ENCODE results near the gene TMEM30B. TPM values are rescaled to one million over a fixed set of nuclear protein-coding genes. Genes with fewer than 3 reads are reported as not detected.

Gene TMEM30B
- total and polyA plus RNA-seq, 2 of the 4 experiments (the other 2 are of a cell fraction), result 0.03 TPM; not detected in 1

DNA sequence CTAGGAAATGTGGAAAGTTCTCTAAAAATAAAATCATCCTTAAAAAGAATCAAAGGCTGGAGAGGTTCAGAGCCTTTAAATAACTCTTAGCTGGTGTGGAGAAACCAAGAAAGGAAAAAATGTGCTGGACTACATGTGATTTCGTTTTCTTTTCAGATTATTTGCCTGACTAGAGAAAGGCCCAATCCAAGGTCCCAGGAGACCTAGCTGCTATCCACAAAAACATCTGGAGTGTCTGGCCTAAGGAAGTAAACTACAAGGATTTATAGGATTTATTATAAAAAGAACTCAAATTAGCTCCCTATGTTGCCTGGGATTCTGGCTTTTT, 774 bp upstream of the TMEM30B start:
- CTCF ChIA-PET, result interaction anchor here (0.6 to 0.9 kb wide), 4 partner anchors 12 to 1750 kb away, joined by 3 to 5 read pairs (median 4); no protein-coding TSS in a partner anchor
- DNase-seq (no peak), ATAC-seq (ENCODE audit: low read depth) (no peak)
- in situ Hi-C loops (cut with MboI; ENCODE audit: low sequenced_read_pairs), result loop anchor here (10.0 kb wide), 1 partner anchor 937 kb away; no protein-coding TSS in a partner anchor
- H2AFZ ChIP-seq (replicated peaks; ENCODE audit: low read length, poor library complexity), result no peak overlapping the region
- no CpG with 5 or more reads among the region's 1 CpG for WGBS, 2 experiments (ENCODE audit: extremely low coverage in 2 of 2, insufficient read length in 1 of 2)
- no peaks in the 10 kb centered on the region for H4K20me1 ChIP-seq (ENCODE audit: insufficient read depth, low read length)
- TF ChIP-seq CEBPB (IDR thresholded peaks at IDR 0.05; ENCODE audit: low read depth, low read length) (no peak), SMC3 (IDR thresholded peaks at IDR 0.05; ENCODE audit: low read depth, low read length) (no peak), RCOR1 (IDR thresholded peaks at IDR 0.05; ENCODE audit: insufficient replicate concordance, low read length) (no peak), RFX5 (IDR thresholded peaks at IDR 0.05; ENCODE audit: low read depth, low read length) (no peak), MXI1 (IDR thresholded peaks at IDR 0.05; ENCODE audit: borderline replicate concordance, low read depth, low read length) (no peak), MAFK (IDR thresholded peaks at IDR 0.05; ENCODE audit: low read depth, low read length) (no peak), POLR2A (IDR thresholded peaks at IDR 0.05; ENCODE audit: low read depth, low read length) (no peak), BHLHE40 (IDR thresholded peaks at IDR 0.05; ENCODE audit: low read depth, low read length) (no peak), FOS (IDR thresholded peaks at IDR 0.05; ENCODE audit: low read depth, low read length) (no peak), CHD1 (IDR thresholded peaks at IDR 0.05; ENCODE audit: low read depth, low read length) (no peak), NFE2L2 (IDR thresholded peaks at IDR 0.05; ENCODE audit: low read depth, low read length) (no peak), RAD21 (IDR thresholded peaks at IDR 0.05; ENCODE audit: low read length) (no peak), MAZ (IDR thresholded peaks at IDR 0.05; ENCODE audit: borderline replicate concordance, low read depth, low read length) (no peak)
- TF ChIP-seq, protein P1, sequence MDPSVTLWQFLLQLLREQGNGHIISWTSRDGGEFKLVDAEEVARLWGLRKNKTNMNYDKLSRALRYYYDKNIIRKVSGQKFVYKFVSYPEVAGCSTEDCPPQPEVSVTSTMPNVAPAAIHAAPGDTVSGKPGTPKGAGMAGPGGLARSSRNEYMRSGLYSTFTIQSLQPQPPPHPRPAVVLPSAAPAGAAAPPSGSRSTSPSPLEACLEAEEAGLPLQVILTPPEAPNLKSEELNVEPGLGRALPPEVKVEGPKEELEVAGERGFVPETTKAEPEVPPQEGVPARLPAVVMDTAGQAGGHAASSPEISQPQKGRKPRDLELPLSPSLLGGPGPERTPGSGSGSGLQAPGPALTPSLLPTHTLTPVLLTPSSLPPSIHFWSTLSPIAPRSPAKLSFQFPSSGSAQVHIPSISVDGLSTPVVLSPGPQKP (IDR thresholded peaks at IDR 0.05; ENCODE audit: borderline replicate concordance, low read depth, low read length), result no peak
- TF ChIP-seq, protein P2, sequence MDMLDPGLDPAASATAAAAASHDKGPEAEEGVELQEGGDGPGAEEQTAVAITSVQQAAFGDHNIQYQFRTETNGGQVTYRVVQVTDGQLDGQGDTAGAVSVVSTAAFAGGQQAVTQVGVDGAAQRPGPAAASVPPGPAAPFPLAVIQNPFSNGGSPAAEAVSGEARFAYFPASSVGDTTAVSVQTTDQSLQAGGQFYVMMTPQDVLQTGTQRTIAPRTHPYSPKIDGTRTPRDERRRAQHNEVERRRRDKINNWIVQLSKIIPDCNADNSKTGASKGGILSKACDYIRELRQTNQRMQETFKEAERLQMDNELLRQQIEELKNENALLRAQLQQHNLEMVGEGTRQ (IDR thresholded peaks at IDR 0.05; ENCODE audit: low read depth, low read length), result no peak
- TF ChIP-seq, protein P3, sequence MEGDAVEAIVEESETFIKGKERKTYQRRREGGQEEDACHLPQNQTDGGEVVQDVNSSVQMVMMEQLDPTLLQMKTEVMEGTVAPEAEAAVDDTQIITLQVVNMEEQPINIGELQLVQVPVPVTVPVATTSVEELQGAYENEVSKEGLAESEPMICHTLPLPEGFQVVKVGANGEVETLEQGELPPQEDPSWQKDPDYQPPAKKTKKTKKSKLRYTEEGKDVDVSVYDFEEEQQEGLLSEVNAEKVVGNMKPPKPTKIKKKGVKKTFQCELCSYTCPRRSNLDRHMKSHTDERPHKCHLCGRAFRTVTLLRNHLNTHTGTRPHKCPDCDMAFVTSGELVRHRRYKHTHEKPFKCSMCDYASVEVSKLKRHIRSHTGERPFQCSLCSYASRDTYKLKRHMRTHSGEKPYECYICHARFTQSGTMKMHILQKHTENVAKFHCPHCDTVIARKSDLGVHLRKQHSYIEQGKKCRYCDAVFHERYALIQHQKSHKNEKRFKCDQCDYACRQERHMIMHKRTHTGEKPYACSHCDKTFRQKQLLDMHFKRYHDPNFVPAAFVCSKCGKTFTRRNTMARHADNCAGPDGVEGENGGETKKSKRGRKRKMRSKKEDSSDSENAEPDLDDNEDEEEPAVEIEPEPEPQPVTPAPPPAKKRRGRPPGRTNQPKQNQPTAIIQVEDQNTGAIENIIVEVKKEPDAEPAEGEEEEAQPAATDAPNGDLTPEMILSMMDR (conservative IDR thresholded peaks at IDR 0.05; ENCODE audit: low read depth, low read length), result no peak
- no peak overlapping the region for H2BK5ac ChIP-seq (ENCODE audit: low read depth, low read length, poor library complexity, severe bottlenecking)
- no peaks in the 10 kb centered on the region for H3K36me3 ChIP-seq (ENCODE audit: control insufficient read depth, insufficient read depth, low read length)
- no peak overlapping the region for H2BK15ac ChIP-seq (ENCODE audit: low read depth, low read length)
- no peak overlapping the region for H3K18ac ChIP-seq (ENCODE audit: low read depth, low read length)
- H3K56ac ChIP-seq (ENCODE audit: extremely low read depth, insufficient read depth, low read length), result no peak overlapping the region
- no peaks in the 10 kb centered on the region for H3K4me1 ChIP-seq (ENCODE audit: control insufficient read depth, insufficient read depth, low read length)
- H4K5ac ChIP-seq (ENCODE audit: low read depth, low read length), result no peak overlapping the region
- no peak overlapping the region for H3K23ac ChIP-seq (ENCODE audit: low read depth, low read length)
- H3K9me1 ChIP-seq (ENCODE audit: insufficient read depth, low read length), result no peaks in the 10 kb centered on the region
- no peak overlapping the region for H2BK120ac ChIP-seq (ENCODE audit: low read depth, low read length)
- no peak overlapping the region for H3K4me3 ChIP-seq (ENCODE audit: insufficient read depth, low read depth, low read length)
- H3K9me3 ChIP-seq (ENCODE audit: control insufficient read depth, insufficient read depth, low read length), result peaks cover 8% of the 10 kb centered on the region; the same call in 1 of the 2 replicates
- no peak overlapping the region for H3K4ac ChIP-seq (ENCODE audit: low read depth, low read length)
- POLR2A ChIA-PET (ENCODE audit: unreplicated experiment), result interaction anchor here (0.6 to 0.8 kb wide), 3 partner anchors 38 to 315 kb away, joined by 4 to 14 read pairs (median 8); partner anchors contain the start of gene SLC38A6
- no peak overlapping the region for H4K91ac ChIP-seq (ENCODE audit: insufficient read depth, low read depth, low read length)
- dilution Hi-C loops (cut with HindIII; ENCODE audit: low sequenced_read_pairs, unreplicated experiment), result no loop called here
- H2BK20ac ChIP-seq (ENCODE audit: low read depth, low read length), result no peak overlapping the region
- H3K9ac ChIP-seq (ENCODE audit: low read depth, low read length), result no peak overlapping the region
- no peak overlapping the region for H4K8ac ChIP-seq (ENCODE audit: low read depth in 2 of 2, low read length in 2 of 2)
- H3K14ac ChIP-seq (replicated peaks; ENCODE audit: low read depth, low read length), result no peak overlapping the region
- H2AK9ac ChIP-seq (replicated peaks; ENCODE audit: low read depth, low read length, poor library complexity), result no peak overlapping the region
- H3K4me2 ChIP-seq (ENCODE audit: low read depth, low read length), result no peak overlapping the region
- BruUV-seq (replicated peaks), result no TSS peak
- H3K27me3 ChIP-seq (ENCODE audit: control insufficient read depth, insufficient read depth, low read length), result peaks cover 25% of the 10 kb centered on the region
- intact Hi-C loops (cut with micrococcal nuclease), result no loop called here
- no peak overlapping the region for H2AK5ac ChIP-seq (ENCODE audit: low read depth, low read length)
- no peak overlapping the region for H3K27ac ChIP-seq (ENCODE audit: insufficient read depth, low read length)
- H3K79me1 ChIP-seq (ENCODE audit: low read depth in 1 of 2, low read length in 2 of 2), result no peaks in the 10 kb centered on the region

All from IMR-90 (cell line).